IMR-90 (cell line): ENCODE results near the gene SPATA12.

Experiments used
- POLR2A ChIP-seq: IDR thresholded peaks from 2 replicates; pipeline ENCODE4 v1.6.1; 2012; ENCODE audit warnings: mild to moderate bottlenecking, low read depth, low read length
- TF ChIP-seq, protein P1 (sequence below): conservative IDR thresholded peaks from 2 replicates; pipeline ENCODE4 v1.5.1; 2012; ENCODE audit warnings: mild to moderate bottlenecking, low read depth, low read length, improper control_type of control experiment
- TF ChIP-seq, protein P2 (sequence below): fragments of 150-350 bp; IDR thresholded peaks from 2 replicates; pipeline ENCODE4 v1.6.1; 2017; ENCODE audit warnings: mild to moderate bottlenecking, antibody characterized with exemption, low read length, low read depth

DNA sequence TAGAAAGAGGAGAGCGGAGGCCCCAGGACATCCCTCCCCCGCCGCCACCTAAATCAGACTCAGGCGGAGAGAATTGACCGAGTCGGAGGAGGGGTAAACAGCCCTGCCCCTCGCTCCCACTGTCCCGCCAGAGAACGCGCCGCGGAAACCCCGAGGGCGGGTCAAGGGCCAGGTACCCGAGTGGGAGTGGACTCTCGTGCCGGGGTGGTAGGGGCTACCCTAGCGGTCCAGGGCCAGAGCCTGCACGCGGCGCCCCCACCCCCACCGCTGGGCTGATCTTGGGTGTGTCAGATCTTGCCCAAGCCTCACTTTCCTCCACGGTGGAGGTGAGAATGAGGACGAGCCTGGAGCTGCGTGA is 19.0 kb downstream of the SPATA12 start:
- TF ChIP-seq, protein P1, sequence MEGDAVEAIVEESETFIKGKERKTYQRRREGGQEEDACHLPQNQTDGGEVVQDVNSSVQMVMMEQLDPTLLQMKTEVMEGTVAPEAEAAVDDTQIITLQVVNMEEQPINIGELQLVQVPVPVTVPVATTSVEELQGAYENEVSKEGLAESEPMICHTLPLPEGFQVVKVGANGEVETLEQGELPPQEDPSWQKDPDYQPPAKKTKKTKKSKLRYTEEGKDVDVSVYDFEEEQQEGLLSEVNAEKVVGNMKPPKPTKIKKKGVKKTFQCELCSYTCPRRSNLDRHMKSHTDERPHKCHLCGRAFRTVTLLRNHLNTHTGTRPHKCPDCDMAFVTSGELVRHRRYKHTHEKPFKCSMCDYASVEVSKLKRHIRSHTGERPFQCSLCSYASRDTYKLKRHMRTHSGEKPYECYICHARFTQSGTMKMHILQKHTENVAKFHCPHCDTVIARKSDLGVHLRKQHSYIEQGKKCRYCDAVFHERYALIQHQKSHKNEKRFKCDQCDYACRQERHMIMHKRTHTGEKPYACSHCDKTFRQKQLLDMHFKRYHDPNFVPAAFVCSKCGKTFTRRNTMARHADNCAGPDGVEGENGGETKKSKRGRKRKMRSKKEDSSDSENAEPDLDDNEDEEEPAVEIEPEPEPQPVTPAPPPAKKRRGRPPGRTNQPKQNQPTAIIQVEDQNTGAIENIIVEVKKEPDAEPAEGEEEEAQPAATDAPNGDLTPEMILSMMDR: no peak
- TF ChIP-seq, protein P2, sequence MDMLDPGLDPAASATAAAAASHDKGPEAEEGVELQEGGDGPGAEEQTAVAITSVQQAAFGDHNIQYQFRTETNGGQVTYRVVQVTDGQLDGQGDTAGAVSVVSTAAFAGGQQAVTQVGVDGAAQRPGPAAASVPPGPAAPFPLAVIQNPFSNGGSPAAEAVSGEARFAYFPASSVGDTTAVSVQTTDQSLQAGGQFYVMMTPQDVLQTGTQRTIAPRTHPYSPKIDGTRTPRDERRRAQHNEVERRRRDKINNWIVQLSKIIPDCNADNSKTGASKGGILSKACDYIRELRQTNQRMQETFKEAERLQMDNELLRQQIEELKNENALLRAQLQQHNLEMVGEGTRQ: no peak
- TF ChIP-seq POLR2A: no peak
